SU-DHL-6 (cell line): ENCODE results near the gene CLEC4A.

ENCODE experiments used
- CTCF ChIP-seq: fragments of 200-600 bp; sonication (generic); IDR thresholded peaks from one replicate; pipeline ENCODE4 v1.5.1; 2017; ENCODE audit warnings: antibody characterized with exemption, mild to moderate bottlenecking, low read length, moderate library complexity; ENCODE audit not compliant: insufficient read depth, poor library complexity, severe bottlenecking
- EZH2phosphoT487 ChIP-seq: fragments of 200-600 bp; sonication (generic), shearing (Covaris generic); conservative IDR thresholded peaks from 2 replicates; pipeline ENCODE4 v1.6.1; 2018; ENCODE audit warnings: mild to moderate bottlenecking, antibody characterized with exemption, low read length, moderate library complexity, mixed read lengths

GRCh38 chr12:8075935-8076334, 47.5 kb upstream of the CLEC4A start:
- no peak for TF ChIP-seq CTCF
- TF ChIP-seq EZH2phosphoT487, result no peak
